GM12891 (cell line): ENCODE results near the gene KCNIP1.

ENCODE experiments used
- POLR2A ChIP-seq: IDR thresholded peaks from 2 replicates; pipeline ENCODE4 v1.6.1; 2011; ENCODE audit warnings: low read depth, low read length, control low read depth
- TAF1 ChIP-seq: IDR thresholded peaks from 2 replicates; pipeline ENCODE4 v1.6.1; 2011; ENCODE audit warnings: low read depth, low read length, control low read depth

- TF ChIP-seq TAF1 (no peak), POLR2A (no peak)
Measured at GRCh38 chr5:170774831-170775230, 271.0 kb downstream of the KCNIP1 start.
